Right ventricle myocardium inferior (tissue), 1 donor: ENCODE results near the gene RUNX3. TPM values are rescaled to one million over a fixed set of nuclear protein-coding genes. Genes with fewer than 3 reads are reported as not detected.

Source experiments
- ATAC-seq: fragments of 200-7000 bp; cut with Tn5 transposase; one replicate; pipeline ENCODE4 v1.9.1; 2020; ENCODE audit warnings: mild to moderate bottlenecking, moderate library complexity
- DNase-seq: peaks from one replicate; pipeline ENCODE4 v3.0.0; 2021; ENCODE audit errors: missing footprints
- intact Hi-C: fragments of 100-400 bp; cut with DNase I; formaldehyde crosslinking; loops from one replicate; pipeline ENCODE4 v1.11.0; 2022
- total RNA-seq: library from RNA; stranded (reverse); fragmentation: NEBNext Ultra II Directional; extraction: Animal tissue kit (Norgen Biotek cat#: 25700); gene quantifications from one replicate; pipeline ENCODE4 v1.2.1, GENCODE V29; 2021
- donor health status: DM: no; HTN: yes; CAD: no; lungs with severe emphysema.

The RUNX3 gene
- total RNA-seq, 1 donor from 2014 or later: 1.8 TPM

GRCh38 chr1:24951810-24952412 is 21.8 kb upstream of the RUNX3 start:
- intact Hi-C loops: no loop called here
- no peak for DNase-seq

GRCh38 chr1:24951337-24951736 is 21.3 kb upstream of the RUNX3 start:
- intact Hi-C loops: no loop called here
- ATAC-seq (no peak), DNase-seq (no peak)

More at GRCh38 chr1:24951810-24952412, 21.8 kb upstream of the RUNX3 start:
- ATAC-seq: no peak

DNA sequence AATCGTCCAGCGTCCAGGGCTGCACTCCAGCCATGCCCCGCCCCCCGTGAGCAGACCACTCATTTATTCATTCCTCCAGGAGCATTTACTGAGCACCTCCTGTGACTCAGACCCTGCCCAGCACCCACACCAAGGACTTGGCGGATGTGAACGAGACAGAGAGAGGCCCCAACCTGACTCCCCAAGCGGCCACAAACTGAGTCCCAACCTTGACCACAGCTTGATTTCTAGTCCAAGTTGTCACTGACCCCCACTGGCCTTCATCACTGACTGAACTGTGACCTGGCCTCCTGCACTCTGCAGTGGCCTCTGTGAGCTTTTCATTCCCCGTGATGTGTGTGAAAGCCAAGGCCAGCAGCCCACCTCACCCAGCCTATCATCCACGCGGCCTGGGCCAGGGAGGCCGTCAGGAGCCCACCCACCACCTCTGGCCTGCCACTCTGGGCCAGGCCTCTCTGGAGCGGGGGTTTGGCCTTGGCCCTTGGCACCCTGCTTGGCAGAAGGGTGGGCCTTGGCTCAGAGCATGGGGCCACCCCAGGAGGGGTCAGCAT is 19.3 kb upstream of the RUNX3 start:
- ATAC-seq (no peak), DNase-seq (no peak)
- intact Hi-C loops: no loop called here

DNA sequence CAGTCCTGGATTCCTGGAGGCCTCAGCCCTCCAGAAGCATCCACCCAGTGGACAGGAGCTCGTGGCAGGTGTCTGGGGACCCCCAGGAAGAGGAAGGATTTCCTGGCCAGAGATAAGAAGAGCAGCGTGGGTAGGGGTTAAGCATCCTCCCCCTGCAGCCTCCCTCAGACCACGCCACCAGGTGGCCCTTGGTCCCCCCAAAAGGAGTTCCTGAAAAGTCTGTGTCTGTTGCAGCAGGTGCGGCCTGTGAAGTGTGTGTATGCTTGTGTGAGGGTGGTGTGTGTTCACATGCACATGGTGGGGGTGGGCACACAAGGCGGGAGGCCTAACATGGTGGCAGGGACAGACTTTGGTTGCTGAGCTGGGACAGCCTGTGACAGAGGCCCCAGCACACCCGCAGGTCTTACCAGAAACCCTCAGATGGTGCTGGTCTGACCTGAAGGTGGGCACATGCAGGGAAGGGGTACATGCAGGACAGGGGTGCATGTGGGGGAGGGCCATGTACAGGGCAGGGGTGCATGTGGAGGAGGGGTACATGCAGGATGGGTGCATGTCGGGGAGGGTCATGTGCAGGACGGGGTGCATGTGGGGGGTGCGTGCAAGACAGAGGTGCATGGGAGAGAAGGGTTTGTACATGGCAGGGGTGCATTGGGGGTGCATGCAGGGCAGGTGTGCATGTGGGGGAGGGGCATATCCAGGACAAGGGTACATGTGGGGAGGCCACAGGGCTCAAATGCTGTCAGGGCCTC is 18.2 kb upstream of the RUNX3 start:
- no peak for DNase-seq

DNA sequence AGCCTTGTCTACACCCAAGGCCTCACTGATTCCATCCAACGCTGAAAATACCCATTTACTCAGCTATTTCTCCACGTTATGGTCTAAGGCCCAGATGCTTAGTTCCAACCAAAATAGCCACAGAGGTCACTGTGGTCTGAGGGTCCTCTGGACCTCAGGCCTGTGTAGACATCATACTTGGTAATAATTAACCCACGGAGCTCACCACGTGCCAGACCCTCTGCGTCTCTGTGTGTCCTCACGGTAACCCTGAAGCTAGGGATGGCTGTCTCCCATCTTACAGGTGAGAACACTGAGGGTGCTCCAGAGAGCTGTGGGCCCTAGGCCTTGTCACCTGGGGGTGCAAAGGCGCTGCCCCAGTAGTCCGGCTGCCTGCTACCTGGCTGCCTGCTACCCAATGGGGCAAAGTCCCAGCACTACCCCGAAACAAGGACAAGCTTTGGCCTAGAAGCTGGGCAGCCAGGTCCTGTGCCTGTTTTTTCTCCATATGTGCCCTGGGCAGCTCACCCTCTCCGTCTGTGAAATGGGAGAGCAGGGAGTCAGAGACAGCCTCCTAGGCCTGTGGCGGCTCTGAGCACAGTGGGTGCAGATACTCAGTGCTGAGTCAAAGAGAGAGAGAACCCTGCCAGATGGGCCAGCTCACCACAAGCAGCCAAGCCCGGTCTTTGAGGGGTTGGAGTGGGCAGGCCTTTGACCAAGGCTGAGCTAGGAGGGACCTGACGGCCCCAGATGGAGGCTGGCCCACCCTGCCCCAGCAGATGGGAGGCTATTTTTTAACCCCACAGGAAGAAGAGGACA is 17.0 kb upstream of the RUNX3 start:
- intact Hi-C loops: no loop called here
- no peak for ATAC-seq
- DNase-seq: no peak

More for the DNA sequence above, 18.2 kb upstream of the RUNX3 start:
- intact Hi-C loops: no loop called here
- ATAC-seq: no peak

- intact Hi-C loops: no loop called here
- no peak for DNase-seq
- ATAC-seq: no peak
Observed at GRCh38 chr1:24945354-24946326, 15.6 kb upstream of the RUNX3 start.

DNA sequence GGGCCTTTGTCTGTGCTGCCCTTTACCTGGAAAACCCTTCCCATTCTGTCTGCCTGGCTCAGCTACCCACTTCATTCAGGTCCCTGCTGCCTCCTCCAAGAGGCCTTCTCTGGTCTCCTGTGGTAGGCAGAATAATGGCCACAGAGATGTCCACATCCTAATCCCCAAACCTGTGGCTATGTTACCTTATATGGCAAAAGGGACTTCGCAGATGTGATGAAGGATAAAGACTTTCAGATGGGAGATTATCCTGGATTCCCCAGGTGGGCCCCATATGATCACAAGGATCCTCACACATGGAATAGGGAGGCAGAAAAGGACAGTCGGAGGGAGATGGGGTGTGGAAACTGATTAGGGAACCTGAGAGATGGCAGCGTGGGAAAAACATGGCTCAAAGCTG is 14.2 kb upstream of the RUNX3 start:
- DNase-seq: no peak
- no peak for ATAC-seq
- intact Hi-C loops: no loop called here

- ATAC-seq (no peak), DNase-seq (no peak)
- intact Hi-C loops: no loop called here
Observed at GRCh38 chr1:24942789-24943188, 12.7 kb upstream of the RUNX3 start.

DNA sequence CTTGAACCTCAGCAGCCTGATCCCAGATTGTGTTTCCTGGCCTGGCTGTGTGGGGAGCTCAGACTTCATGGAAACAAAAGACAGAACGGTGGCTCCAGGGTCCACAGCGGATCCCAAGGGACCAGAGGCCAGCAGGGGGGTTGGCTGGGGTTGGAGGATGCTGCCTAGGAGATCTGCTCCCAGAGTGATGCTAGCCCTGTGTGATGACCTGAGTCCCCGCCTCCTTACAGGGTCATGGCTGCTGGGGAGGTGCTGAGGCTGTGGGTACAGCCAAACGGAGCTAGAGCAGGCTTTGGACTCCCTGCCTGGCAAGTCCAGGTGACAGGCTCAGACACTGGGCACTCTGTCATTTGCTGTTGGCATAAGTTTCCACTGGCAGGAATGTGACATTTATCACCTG is 11.5 kb upstream of the RUNX3 start:
- DNase-seq (no peak), ATAC-seq (no peak)
- intact Hi-C loops: no loop called here

DNA sequence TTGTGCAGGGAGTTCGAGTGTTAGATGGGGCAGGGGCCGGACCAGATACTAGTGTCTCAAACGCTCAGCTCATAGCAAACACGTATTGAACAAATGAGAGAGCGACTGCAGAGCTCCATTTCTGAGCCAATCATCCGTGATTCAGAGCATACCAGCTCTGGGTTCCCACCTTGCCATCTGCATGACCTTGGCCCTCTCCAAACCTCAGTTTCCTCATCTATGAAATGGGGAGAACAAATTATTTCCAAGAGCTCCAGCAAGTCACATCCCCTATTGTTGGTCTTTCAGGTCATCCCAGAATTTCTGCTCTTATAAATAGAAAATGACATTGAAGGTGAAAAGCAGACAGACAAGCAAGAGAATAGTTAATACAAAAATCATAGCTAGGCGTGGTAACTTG is 10.2 kb upstream of the RUNX3 start:
- DNase-seq (no peak), ATAC-seq (no peak)
- intact Hi-C loops: no loop called here

DNA sequence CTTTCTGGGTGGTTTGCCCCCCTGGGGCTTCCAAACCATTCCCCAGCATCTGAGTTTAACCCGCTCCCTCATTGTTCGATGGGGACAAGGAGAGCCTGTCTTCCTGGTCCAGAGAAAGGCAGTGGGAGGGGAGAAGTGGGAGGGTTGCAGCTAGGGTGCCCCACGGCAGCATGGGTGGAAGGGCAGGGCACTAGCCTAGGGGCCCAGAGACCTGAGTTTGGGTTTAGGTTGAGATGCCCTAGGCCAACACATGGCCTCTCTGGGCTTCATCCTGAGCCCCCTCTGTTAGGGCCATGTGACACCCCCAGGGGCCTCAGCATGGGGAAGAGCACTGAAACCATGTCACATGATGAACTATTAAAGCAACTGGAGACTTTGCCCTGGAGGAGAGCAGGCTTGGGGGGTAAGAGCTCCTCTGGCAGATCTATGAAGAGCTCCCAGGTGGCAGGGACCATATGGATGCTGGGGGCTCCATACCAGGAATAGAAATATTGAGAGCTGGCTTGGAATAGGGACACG is 9.7 kb upstream of the RUNX3 start:
- intact Hi-C loops: no loop called here

GRCh38 chr1:24939040-24939674 is 9.1 kb upstream of the RUNX3 start:
- no peak for DNase-seq
- intact Hi-C loops: no loop called here

More for the DNA sequence above, 9.7 kb upstream of the RUNX3 start:
- DNase-seq (no peak), ATAC-seq (no peak)

DNA sequence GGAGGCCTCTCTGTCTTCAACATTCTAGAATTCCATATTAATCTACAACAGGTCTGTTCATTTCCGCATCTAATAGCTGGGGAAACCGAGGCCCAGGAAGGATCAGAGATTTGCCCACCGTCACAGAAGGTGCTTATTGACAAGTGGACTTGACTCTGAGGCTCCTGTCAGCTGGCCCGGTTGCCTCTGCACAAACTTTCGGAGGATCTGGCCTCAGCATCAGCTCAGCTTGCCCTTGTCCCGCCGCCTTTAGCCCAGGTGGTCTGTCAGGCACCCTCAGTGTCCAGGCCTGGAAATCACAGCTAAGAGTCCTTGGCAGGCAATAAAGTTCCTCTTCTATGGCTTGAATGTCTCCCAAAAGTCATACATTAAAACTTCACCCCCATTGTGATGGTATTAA is 8.2 kb upstream of the RUNX3 start:
- intact Hi-C loops: no loop called here
- ATAC-seq (no peak), DNase-seq (no peak)

More at GRCh38 chr1:24939040-24939674, 9.1 kb upstream of the RUNX3 start:
- ATAC-seq: no peak

DNA sequence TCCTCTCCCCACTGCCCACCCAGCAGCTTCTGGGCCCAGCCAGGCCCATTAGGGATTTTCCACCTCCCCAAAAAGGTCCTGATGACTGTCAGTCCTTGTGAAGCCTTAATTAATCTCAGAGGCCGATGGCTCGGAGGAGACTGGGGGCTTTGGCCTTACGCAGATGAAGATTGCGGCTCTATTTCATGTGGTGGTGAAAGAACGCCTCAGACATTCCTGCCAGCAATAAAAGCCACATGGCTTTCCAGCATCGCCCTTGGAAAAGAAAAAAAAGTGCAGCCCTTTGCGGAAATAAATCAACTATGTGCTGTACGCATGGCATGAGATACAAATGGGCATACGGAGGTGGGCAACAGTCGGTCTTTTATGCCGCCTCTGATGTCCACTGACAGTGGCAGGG is 6.6 kb upstream of the RUNX3 start:
- intact Hi-C loops: no loop called here
- DNase-seq: no peak
- no peak for ATAC-seq

- ATAC-seq (no peak), DNase-seq (no peak)
- intact Hi-C loops: no loop called here
Observed at GRCh38 chr1:24935615-24936484, 5.8 kb upstream of the RUNX3 start.

DNA sequence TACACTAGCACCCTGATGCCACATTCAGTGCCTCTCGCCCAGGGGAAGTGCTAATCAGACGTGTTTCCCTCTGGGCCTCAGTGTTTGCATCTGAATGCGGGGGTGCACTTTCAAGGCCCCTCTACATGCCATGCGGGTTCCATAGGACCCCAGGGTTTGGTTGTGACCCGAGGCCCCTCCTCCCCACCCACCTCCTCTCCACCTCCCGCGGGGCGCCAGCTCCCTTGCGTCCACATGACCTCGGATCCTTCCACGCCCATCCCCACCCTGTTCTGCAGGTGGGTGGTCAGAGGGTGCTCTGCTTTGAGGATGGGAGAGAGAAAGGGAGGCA is 5.1 kb upstream of the RUNX3 start:
- ATAC-seq: no peak
- intact Hi-C loops: no loop called here
- DNase-seq: no peak
